Measurements from ENCODE around the gene PIP5KL1. TPM values are rescaled to one million over a fixed set of nuclear protein-coding genes. Genes with fewer than 3 reads are reported as not detected.

PIP5KL1 gene
- total RNA-seq, 4 donors from 2014 or later = 4.6 TPM; not detected in 3

- H3K36me3 ChIP-seq = no peaks in the 10 kb centered on the region
- H3K9me3 ChIP-seq = no peaks in the 10 kb centered on the region
- H3K4me1 ChIP-seq = peaks cover 6 to 46% (median 32%) of the 10 kb centered on the region in 4 donors
- TF ChIP-seq POLR2AphosphoS5 (IDR thresholded peaks at IDR 0.05) (no peak), POLR2A (IDR thresholded peaks at IDR 0.05) (no peak), CTCF (IDR thresholded peaks at IDR 0.05) (no peak), EP300 (IDR thresholded peaks at IDR 0.05; ENCODE audit: low read depth) (no peak)
- in situ Hi-C loops (cut with MboI; ENCODE audit: low pct_ligation_motif_present in 1 of 4, low pct_unique_long_range_greater_than_20kb in 1 of 4, low sequenced_read_pairs in 3 of 4) = loop anchor here (10.0 to 25.0 kb wide), 3 partner anchors 136 to 336 kb away; partner anchors contain the start of genes CDK9 (in 1 of the 4) and SH2D3C (in 1 of the 4)
- H3K4me3 ChIP-seq = no peak overlapping the region
- no peak overlapping the region for H3K27ac ChIP-seq
- WGBS, 2 donors (ENCODE audit: low coverage in 1 of 2) = 38% methylated on average over 6 of the region's 6 CpGs; no CpG with 5 or more reads in 1 of the 2 donors
- intact Hi-C loops (cut with DNase I; ENCODE audit: low total_unique reads) = loop anchor here (5.0 kb wide), 1 partner anchor 186 kb away; the partner anchor contains the start of gene TOR2A
- DNase-seq = no peak
- H3K27me3 ChIP-seq = peaks cover 58% of the 10 kb centered on the region
These were observed 7.5 kb downstream of the PIP5KL1 start for GRCh38 chr9:127923046-127923445.

- H3K27me3 ChIP-seq = peaks cover 44% of the 10 kb centered on the region
- no peaks in the 10 kb centered on the region for H3K36me3 ChIP-seq
- peaks cover 7 to 41% (median 28%) of the 10 kb centered on the region in 4 donors for H3K4me1 ChIP-seq
- in situ Hi-C loops (cut with MboI; ENCODE audit: low pct_ligation_motif_present in 1 of 4, low pct_unique_long_range_greater_than_20kb in 1 of 4, low sequenced_read_pairs in 3 of 4) = loop anchor here (10.0 to 25.0 kb wide), 3 partner anchors 134 to 334 kb away; partner anchors contain the start of genes CDK9 (in 1 of the 4) and SH2D3C (in 1 of the 4)
- DNase-seq = peak; percentile 82
- TF ChIP-seq POLR2AphosphoS5 (IDR thresholded peaks at IDR 0.05) (peak in 1 of 3 donors; percentile 7), POLR2A (IDR thresholded peaks at IDR 0.05) (no peak), CTCF (IDR thresholded peaks at IDR 0.05) (peak; percentile 96 to 99 (median 98)), EP300 (IDR thresholded peaks at IDR 0.05; ENCODE audit: low read depth) (no peak)
- 8% methylated on average over 27 of the region's 45 CpGs; no CpG with 5 or more reads in 1 of the 2 donors for WGBS, 2 donors (ENCODE audit: low coverage in 1 of 2)
- no peaks in the 10 kb centered on the region for H3K9me3 ChIP-seq
- H3K4me3 ChIP-seq = peak overlapping the region in 2 of 4 donors; percentile 17 to 20
- intact Hi-C loops (cut with DNase I; ENCODE audit: low total_unique reads) = loop anchor here (5.0 kb wide), 1 partner anchor 184 kb away; the partner anchor contains the start of gene TOR2A
- H3K27ac ChIP-seq = no peak overlapping the region
These were observed 8.9 kb downstream of the PIP5KL1 start for GRCh38 chr9:127921557-127922120.

DNA sequence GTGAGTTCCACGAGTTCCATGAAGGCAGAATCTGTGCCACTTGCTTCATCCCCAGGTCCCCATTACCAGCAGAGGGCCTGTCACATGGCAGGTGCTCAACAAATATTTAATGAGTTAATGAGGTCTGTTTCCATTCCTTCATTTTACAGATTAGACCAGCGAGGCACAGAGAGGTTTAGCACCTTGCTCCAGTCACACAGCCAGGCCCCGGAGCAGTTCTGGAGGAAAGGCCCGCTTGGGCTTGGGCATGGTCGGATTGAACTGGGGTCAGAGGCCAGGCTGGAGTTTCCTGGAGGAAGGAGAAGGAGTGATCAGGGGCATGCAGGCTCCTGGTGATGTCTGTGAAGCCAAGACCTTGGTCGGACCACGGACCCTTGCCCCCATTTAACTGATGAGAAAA lies 9.8 kb downstream of the PIP5KL1 start:
- Histone ChIP-seq H3K27ac (no peak overlapping the region), H3K4me3 (no peak overlapping the region), H3K9me3 (no peaks in the 10 kb centered on the region), H3K36me3 (no peaks in the 10 kb centered on the region), H3K4me1 (peaks cover 11 to 47% (median 35%) of the 10 kb centered on the region in 4 donors), H3K27me3 (peaks cover 35% of the 10 kb centered on the region)
- no peak for DNase-seq
- no peak for TF ChIP-seq CTCF (IDR thresholded peaks at IDR 0.05)
- TF ChIP-seq POLR2AphosphoS5 (IDR thresholded peaks at IDR 0.05) = no peak
- TF ChIP-seq EP300 (IDR thresholded peaks at IDR 0.05; ENCODE audit: low read depth) = no peak
- TF ChIP-seq POLR2A (IDR thresholded peaks at IDR 0.05) = no peak
- in situ Hi-C loops (cut with MboI; ENCODE audit: low pct_ligation_motif_present in 1 of 4, low pct_unique_long_range_greater_than_20kb in 1 of 4, low sequenced_read_pairs in 3 of 4) (loop anchor here (10.0 to 25.0 kb wide), 3 partner anchors 133 to 333 kb away; partner anchors contain the start of genes CDK9 (in 1 of the 4) and SH2D3C (in 1 of the 4)), intact Hi-C loops (cut with DNase I; ENCODE audit: low total_unique reads) (loop anchor here (5.0 kb wide), 1 partner anchor 183 kb away; the partner anchor contains the start of gene TOR2A)
- 80 to 89% methylated on average over 1 to 7 of the region's 7 CpGs for WGBS, 2 donors (ENCODE audit: low coverage in 1 of 2)

- DNase-seq = peak; percentile 86
- Histone ChIP-seq H3K4me3 (no peak overlapping the region), H3K27me3 (peaks cover 22% of the 10 kb centered on the region), H3K4me1 (peaks cover 16 to 60% (median 46%) of the 10 kb centered on the region in 4 donors), H3K9me3 (no peaks in the 10 kb centered on the region), H3K27ac (peak overlapping the region; percentile 47 to 84 (median 64)), H3K36me3 (no peaks in the 10 kb centered on the region)
- in situ Hi-C loops (cut with MboI; ENCODE audit: low pct_ligation_motif_present in 1 of 4, low pct_unique_long_range_greater_than_20kb in 1 of 4, low sequenced_read_pairs in 3 of 4) = loop anchor here in 3 of 4 donors (25.0 kb wide), 2 partner anchors 132 to 332 kb away; partner anchors contain the start of genes CDK9 (in 1 of the 3) and SH2D3C (in 1 of the 3)
- TF ChIP-seq POLR2A (IDR thresholded peaks at IDR 0.05) (no peak), POLR2AphosphoS5 (IDR thresholded peaks at IDR 0.05) (peak; percentile 45 to 80 (median 64))
- WGBS, 2 donors (ENCODE audit: low coverage in 1 of 2) = 47% methylated on average over 8 of the region's 8 CpGs; no CpG with 5 or more reads in 1 of the 2 donors
- intact Hi-C loops (cut with DNase I; ENCODE audit: low total_unique reads) = loop anchor here (2.0 kb wide), 1 partner anchor 329 kb away; no protein-coding TSS in a partner anchor
These were observed 11.2 kb downstream of the PIP5KL1 start for GRCh38 chr9:127919253-127919815.
